Measurements from ENCODE around the gene ZBTB42.

Gene ZBTB42

GRCh38 chr14:104768437-104769323 is 32.2 kb upstream of the ZBTB42 start:
- DNase-seq (ENCODE audit: extremely low spot score, insufficient read length, low read depth) = peak; percentile 77
- peak; percentile 82 for FAIRE-seq

GRCh38 chr14:104769324-104770071 is 31.4 kb upstream of the ZBTB42 start:
- DNase-seq (ENCODE audit: extremely low spot score, insufficient read length, low read depth) (no peak), FAIRE-seq (no peak)

GRCh38 chr14:104770072-104770579 is 30.8 kb upstream of the ZBTB42 start:
- DNase-seq (ENCODE audit: extremely low spot score, insufficient read length, low read depth) = no peak
- no peak for FAIRE-seq

GRCh38 chr14:104770851-104771272 is 30.0 kb upstream of the ZBTB42 start:
- DNase-seq (ENCODE audit: extremely low spot score, insufficient read length, low read depth) = no peak
- FAIRE-seq = peak; percentile 29

- FAIRE-seq (no peak), DNase-seq (ENCODE audit: extremely low spot score, insufficient read length, low read depth) (no peak)
Observed at GRCh38 chr14:104771374-104771773, 29.5 kb upstream of the ZBTB42 start.

- DNase-seq (ENCODE audit: extremely low spot score, insufficient read length, low read depth) (no peak), FAIRE-seq (no peak)
Observed at GRCh38 chr14:104771918-104772706, 28.8 kb upstream of the ZBTB42 start.

GRCh38 chr14:104772707-104773504 is 28.0 kb upstream of the ZBTB42 start:
- DNase-seq (ENCODE audit: extremely low spot score, insufficient read length, low read depth) = no peak
- FAIRE-seq = no peak

DNA sequence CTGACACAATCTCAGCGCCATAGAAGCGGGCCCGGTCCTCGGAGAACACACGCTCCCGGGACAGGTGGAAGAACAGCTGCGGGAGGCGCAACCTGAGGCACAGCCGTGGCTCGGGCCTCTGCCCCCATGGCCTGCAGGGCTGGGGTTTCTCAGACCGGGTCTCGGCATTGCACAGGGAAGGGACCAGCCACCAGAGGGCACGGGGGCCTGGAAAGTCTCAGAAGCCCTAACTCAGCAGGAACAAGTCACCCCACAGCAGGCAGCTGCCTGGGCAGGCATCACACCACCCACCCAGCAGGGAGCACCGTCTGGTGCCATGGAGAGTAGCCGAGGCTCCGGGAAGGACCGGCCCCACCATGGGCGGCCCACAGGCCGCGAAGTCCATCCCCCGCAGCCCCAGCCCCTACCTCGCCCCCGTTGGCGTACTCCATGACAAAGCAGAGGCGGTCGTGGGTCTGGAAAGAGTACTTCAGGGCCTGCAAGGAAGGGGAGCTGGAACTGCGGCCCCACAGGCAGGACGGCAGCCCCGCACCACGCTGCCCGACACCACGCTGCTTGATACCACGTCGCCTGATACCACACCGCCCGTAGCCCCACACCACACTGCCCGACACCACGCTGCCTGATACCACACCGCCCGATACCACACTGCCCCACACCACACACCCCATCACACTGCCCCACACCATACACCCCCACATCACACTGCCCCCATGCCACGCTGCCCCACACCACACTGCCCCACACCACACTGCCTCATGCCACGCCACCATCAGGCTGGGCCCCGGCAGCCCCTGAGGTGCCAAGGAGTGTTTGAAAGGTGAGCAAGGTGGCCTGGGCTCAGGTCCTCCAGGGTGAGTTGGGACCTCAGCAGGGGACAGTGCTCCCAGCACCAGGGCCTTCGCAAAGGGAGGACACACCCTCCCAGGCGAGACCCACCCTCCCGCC is 27.1 kb upstream of the ZBTB42 start:
- no peak for FAIRE-seq

DNA sequence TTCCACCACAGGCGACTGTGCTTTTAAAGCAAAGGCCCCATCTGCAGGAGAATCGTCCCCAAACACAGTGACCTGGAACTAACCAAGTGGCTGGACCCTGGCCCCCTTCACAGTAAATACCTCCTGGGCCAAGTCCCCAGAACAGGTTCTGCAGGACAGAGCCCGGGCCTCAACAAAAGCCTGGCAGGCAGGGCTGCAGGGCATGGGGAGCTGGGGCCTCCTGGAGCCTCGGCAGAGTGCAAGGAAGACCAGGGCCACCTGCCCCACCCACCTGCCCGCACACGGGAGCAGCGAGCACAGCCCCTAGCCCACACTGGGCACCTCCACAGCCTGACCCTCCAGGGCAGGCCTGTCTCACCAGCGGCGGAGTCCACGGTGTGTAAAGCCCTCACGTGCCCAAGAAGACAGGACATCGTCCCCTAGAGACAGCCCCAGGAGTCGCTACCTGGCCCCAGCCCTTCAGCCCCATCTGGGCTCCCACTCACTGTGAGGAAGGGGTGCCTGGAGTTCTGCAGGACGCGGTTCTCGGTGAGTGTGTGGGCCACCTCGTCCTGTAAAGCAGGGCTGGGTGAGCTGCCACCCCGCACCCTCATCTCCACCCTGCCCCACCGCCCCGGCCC is 26.3 kb upstream of the ZBTB42 start:
- FAIRE-seq = no peak
- DNase-seq (ENCODE audit: extremely low spot score, insufficient read length, low read depth) = no peak

More for the DNA sequence above, 27.1 kb upstream of the ZBTB42 start:
- no peak for DNase-seq (ENCODE audit: extremely low spot score, insufficient read length, low read depth)

DNA sequence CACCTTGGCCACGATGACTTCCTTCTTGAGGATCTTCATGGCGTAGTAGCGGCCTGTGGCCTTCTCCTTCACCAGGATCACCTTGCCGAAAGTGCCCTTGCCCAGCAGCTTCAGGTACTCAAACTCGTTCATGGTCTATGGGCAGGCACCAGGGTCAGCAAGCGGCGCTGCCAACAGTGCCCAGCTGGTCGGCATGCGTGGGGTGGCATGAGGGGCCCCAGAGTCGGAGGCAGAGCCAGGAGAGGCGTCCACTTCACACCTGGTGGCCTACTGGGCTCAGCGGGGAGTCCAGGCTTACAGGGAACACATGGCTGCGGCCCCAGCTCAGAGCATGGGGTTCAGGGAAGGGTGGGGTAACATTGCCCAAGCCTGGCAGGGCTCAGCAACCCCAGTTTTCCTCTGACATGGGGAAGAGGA is 25.8 kb upstream of the ZBTB42 start:
- DNase-seq (ENCODE audit: extremely low spot score, insufficient read length, low read depth) (no peak), FAIRE-seq (no peak)

GRCh38 chr14:104776481-104776880 is 24.4 kb upstream of the ZBTB42 start:
- FAIRE-seq (no peak), DNase-seq (ENCODE audit: extremely low spot score, insufficient read length, low read depth) (no peak)

DNA sequence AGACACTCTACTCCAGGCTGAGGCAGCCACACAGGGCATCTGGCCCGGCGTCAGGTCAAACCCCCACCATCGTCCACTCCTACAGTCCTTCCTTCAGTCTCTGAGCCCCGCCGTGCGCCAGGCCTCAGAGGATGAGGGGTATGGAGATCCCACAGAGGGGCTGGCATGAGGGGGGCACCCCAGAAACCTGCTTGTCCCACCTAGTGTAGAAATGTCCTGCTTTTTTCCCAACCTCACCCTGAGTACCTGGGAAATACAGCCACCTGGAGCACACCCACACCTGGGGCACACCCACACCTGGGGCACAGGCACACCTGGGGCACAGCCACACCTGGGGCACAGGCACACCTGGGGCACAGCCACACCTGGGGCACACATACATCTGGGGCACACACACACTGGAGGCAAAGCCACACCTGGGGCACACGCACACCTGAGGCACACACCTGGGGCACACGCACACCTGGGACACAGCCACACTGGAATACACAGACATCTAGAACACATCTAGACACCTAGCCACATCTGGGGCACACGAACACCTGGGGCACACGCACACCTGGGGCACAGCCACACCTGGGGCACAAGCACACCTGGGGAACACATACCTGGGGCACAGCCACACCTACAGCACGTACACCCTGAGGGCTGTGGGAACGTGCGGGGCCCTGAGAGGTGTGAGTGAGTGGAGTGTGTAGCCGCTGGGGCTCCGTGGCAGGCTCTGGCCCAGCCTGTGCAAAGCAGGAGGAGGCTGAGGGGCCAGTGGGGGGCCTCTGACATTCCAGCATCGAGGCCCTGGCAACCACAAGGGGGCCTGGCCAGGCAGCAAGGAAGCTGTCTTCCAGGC is 23.7 kb upstream of the ZBTB42 start:
- FAIRE-seq (no peak), DNase-seq (ENCODE audit: extremely low spot score, insufficient read length, low read depth) (no peak)

DNA sequence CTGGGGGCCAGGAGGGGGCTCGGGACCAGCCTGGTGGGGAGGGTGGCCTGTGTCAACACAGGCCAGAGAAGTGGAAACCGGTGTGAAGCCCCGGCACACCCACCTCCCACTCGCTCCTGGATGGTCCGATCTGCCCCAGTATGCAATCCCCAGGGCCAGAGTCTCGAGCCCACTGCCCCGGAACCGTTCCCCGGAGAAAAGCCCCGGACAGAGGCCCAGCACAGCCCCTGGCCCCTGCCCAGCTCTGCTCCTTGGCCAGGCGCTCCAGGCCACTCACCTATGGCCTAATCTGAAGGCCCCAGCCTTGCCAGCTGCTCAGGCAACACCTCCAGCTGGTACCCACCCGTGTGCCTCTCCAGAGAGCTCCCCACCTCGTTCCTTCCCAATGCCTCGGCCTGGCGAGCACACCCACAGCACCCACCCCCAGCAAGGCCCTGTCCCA is 23.1 kb upstream of the ZBTB42 start:
- DNase-seq (ENCODE audit: extremely low spot score, insufficient read length, low read depth) = no peak
- no peak for FAIRE-seq

DNA sequence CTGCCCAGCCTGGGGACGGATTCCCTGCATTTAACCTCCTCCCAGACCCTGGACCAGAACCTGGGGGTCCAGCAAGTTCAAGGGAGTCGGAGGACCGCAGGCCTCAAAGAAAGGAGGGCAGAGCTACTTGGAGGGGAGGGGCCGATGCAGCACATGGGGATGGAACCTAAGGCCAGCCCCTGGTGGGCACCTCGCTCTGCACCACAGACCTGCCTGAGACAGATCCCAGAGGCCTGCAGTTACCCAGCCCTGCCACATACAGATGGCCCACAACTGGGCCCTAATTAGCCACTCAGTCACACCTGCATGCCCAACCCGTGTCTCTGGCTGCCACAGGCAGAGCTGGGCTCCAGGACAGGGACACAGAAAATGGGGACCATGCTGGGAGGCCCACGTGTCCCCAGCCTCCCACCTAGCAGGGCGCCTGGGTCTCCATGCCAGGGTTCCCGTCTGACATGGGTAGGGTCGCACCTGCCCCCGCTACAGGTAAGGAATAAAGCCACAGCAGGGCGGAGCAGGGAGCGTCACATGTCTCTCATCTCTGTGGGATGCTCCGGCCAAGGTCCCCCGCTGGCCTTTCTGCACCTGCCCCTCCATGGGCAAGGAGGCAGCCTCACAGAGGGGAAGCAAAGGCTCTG is 22.1 kb upstream of the ZBTB42 start:
- FAIRE-seq (no peak), DNase-seq (ENCODE audit: extremely low spot score, insufficient read length, low read depth) (no peak)

GRCh38 chr14:104779776-104780512 is 21.0 kb upstream of the ZBTB42 start:
- no peak for FAIRE-seq

GRCh38 chr14:104780513-104781030 is 20.3 kb upstream of the ZBTB42 start:
- FAIRE-seq (no peak), DNase-seq (ENCODE audit: extremely low spot score, insufficient read length, low read depth) (no peak)

More at GRCh38 chr14:104779776-104780512, 21.0 kb upstream of the ZBTB42 start:
- no peak for DNase-seq (ENCODE audit: extremely low spot score, insufficient read length, low read depth)

Data from GM18507 (cell line).